HCT116 (cell line): ENCODE data around the gene MIER2. TPM values are rescaled to one million over a fixed set of nuclear protein-coding genes. Genes with fewer than 3 reads are reported as not detected.

Experiments
- ATAC-seq: fragments of 200-7000 bp; cut with Tn5 transposase; 2 replicates; pipeline ENCODE4 v1.9.1; 2020; ENCODE audit warnings: mild to moderate bottlenecking, moderate library complexity
- BruUV-seq: library from RNA; stranded (reverse); fragments of 400-500 nt; replicated peaks from 2 replicates; lab custom pipeline; 2021; lab: Mats Ljungman, UMichigan
- CTCF ChIA-PET: fragments of 300-600 bp; sonication (Branson Sonifier 250); formaldehyde crosslinking; loops from one replicate; lab custom pipeline; 2021; ENCODE audit warnings: antibody characterized with exemption; lab: Charles Lee
- POLR2A ChIA-PET: fragments of 300-600, 350-600 bp; sonication (Branson Sonifier 250); formaldehyde crosslinking; loops from one replicate; lab custom pipeline; 2021; ENCODE audit warnings: antibody characterized with exemption; lab: Charles Lee
- RAD21 ChIA-PET, 2 experiments: fragments of 300-600 bp; sonication (Branson Sonifier 250); formaldehyde crosslinking; loops; one replicate each; lab custom pipeline; 2023; ENCODE audit warnings: low total read pairs in 2 of 2; ENCODE audit not compliant: uncharacterized antibody in 2 of 2, unreplicated experiment in 2 of 2, low non-redundant PET in 1 of 2; lab: Charles Lee
- DNase-seq: peaks from one replicate; pipeline ENCODE4 v3.0.0-alpha.2; 2010; ENCODE audit warnings: low read depth, low spot score
- H2AFZ ChIP-seq: fragments of 200-600 bp; shearing (Covaris generic), sonication (generic); 2 replicates; pipeline ENCODE4 v1.6.1; 2017; ENCODE audit warnings: low read depth, mixed run types, mixed read lengths, antibody characterized with exemption, low read length; ENCODE audit not compliant: poor library complexity, severe bottlenecking
- H3K27ac ChIP-seq: 2 replicates; pipeline ENCODE4 v1.5.1; 2012; ENCODE audit warnings: low read depth, low read length
- H3K27me3 ChIP-seq: fragments of 200-600 bp; sonication (generic); 2 replicates; pipeline ENCODE4 v1.6.1; 2016; ENCODE audit warnings: mixed run types, low read length, mixed read lengths; ENCODE audit not compliant: insufficient read depth
- H3K36me3 ChIP-seq, 2 experiments: fragments of 200-500 bp in 1 of 2; fragments of 200-600 bp in 1 of 2; sonication (Bioruptor generic) in 1 of 2; sonication (generic) in 1 of 2; 2 replicates each; pipeline versions ENCODE4 v1.5.1 to v1.6.1; 2014 to 2016; ENCODE audit warnings: low read length in 2 of 2, inconsistent platforms in 1 of 2, mixed read lengths in 1 of 2, mixed run types in 1 of 2; ENCODE audit not compliant: insufficient read depth in 2 of 2, control insufficient read depth in 1 of 2
- H3K4me1 ChIP-seq, 2 experiments: fragments of 200-600 bp in 1 of 2; sonication (generic) in 1 of 2; 2 replicates each; pipeline versions ENCODE4 v1.5.1 to v1.6.1; 2012 to 2017; ENCODE audit warnings: low read length in 2 of 2, inconsistent platforms in 1 of 2, mild to moderate bottlenecking in 1 of 2, mixed read lengths in 1 of 2, mixed run types in 1 of 2, moderate library complexity in 1 of 2; ENCODE audit not compliant: insufficient read depth in 2 of 2, control insufficient read depth in 1 of 2
- H3K4me2 ChIP-seq: fragments of 200-600 bp; sonication (generic); 2 replicates; pipeline ENCODE4 v1.6.1; 2017; ENCODE audit warnings: mixed run types, low read length, mixed read lengths
- H3K4me3 ChIP-seq, 2 experiments: fragments of 200-600 bp in 1 of 2; sonication (generic) in 1 of 2; replicated peaks in 1 of 2; 2 replicates each; pipeline ENCODE4 v1.5.1; 2011 to 2016; ENCODE audit warnings: low read length in 2 of 2, control low read depth in 1 of 2, low read depth in 1 of 2, mild to moderate bottlenecking in 1 of 2, mixed read lengths in 1 of 2, mixed run types in 1 of 2
- H3K79me2 ChIP-seq: fragments of 200-600 bp; sonication (generic); 2 replicates; pipeline ENCODE4 v1.6.1; 2017; ENCODE audit warnings: mild to moderate bottlenecking, mixed run types, low read length, moderate library complexity, mixed read lengths; ENCODE audit not compliant: insufficient read depth
- H3K9ac ChIP-seq: fragments of 200-600 bp; sonication (generic); 2 replicates; pipeline ENCODE4 v1.6.1; 2016; ENCODE audit warnings: low read length, mixed read lengths
- H3K9me2 ChIP-seq: fragments of 200-600 bp; sonication (generic), shearing (Covaris generic); 2 replicates; pipeline ENCODE4 v1.6.1; 2017; ENCODE audit warnings: mixed run types, mild to moderate bottlenecking, moderate library complexity; ENCODE audit not compliant: insufficient read depth
- H3K9me3 ChIP-seq, 2 experiments: fragments of 200-500 bp in 1 of 2; fragments of 200-600 bp in 1 of 2; sonication (Bioruptor generic) in 1 of 2; sonication (generic) in 1 of 2; 2 replicates each; pipeline ENCODE4 v1.6.1; 2014 to 2017; ENCODE audit warnings: low read length in 2 of 2, mixed read lengths in 2 of 2, inconsistent platforms in 1 of 2, low read depth in 1 of 2, mild to moderate bottlenecking in 1 of 2, mixed run types in 1 of 2, moderate library complexity in 1 of 2; ENCODE audit not compliant: control insufficient read depth in 1 of 2, insufficient read depth in 1 of 2
- H4K20me1 ChIP-seq: fragments of 200-600 bp; sonication (generic), shearing (Covaris generic); 2 replicates; pipeline ENCODE4 v1.6.1; 2017; ENCODE audit warnings: mixed run types, mild to moderate bottlenecking, moderate library complexity; ENCODE audit not compliant: insufficient read depth
- ATF3 ChIP-seq: IDR thresholded peaks from 2 replicates; pipeline ENCODE4 v1.6.1; 2012
- CBX3 ChIP-seq: IDR thresholded peaks from 2 replicates; pipeline ENCODE4 v1.6.1; 2012; ENCODE audit warnings: low read depth
- CEBPB ChIP-seq: IDR thresholded peaks from 2 replicates; pipeline ENCODE4 v1.6.1; 2012; ENCODE audit warnings: low read depth
- EGR1 ChIP-seq: IDR thresholded peaks from 2 replicates; pipeline ENCODE4 v1.6.1; 2012; ENCODE audit warnings: low read depth
- EZH2 ChIP-seq: fragments of 200-600 bp; sonication (generic); IDR thresholded peaks from 2 replicates; pipeline ENCODE4 v1.6.1; 2017; ENCODE audit warnings: antibody characterized with exemption, mixed run types
- FOSL1 ChIP-seq: IDR thresholded peaks from 2 replicates; pipeline ENCODE4 v1.6.1; 2012; ENCODE audit warnings: low read depth
- RAD21 ChIP-seq: IDR thresholded peaks from 2 replicates; pipeline ENCODE4 v1.6.1; 2012; ENCODE audit warnings: low read depth, mild to moderate bottlenecking
- REST ChIP-seq: IDR thresholded peaks from 2 replicates; pipeline ENCODE4 v1.6.1; 2012; ENCODE audit warnings: low read depth
- SIN3A ChIP-seq: IDR thresholded peaks from 2 replicates; pipeline ENCODE4 v1.6.1; 2012; ENCODE audit warnings: low read depth
- SRF ChIP-seq: IDR thresholded peaks from 2 replicates; pipeline ENCODE4 v1.6.1; 2012; ENCODE audit warnings: low read depth
- ZBTB33 ChIP-seq: IDR thresholded peaks from 2 replicates; pipeline ENCODE4 v1.6.1; 2011; ENCODE audit warnings: mild to moderate bottlenecking, low read length, moderate library complexity; ENCODE audit not compliant: insufficient replicate concordance; ENCODE audit errors: extremely low read depth
- ZFX ChIP-seq: fragments of 450-650 bp; IDR thresholded peaks from 2 replicates; pipeline ENCODE4 v1.6.1; 2017
- ZNF274 ChIP-seq: fragments of 200-500 bp; sonication (Bioruptor generic); IDR thresholded peaks from 2 replicates; pipeline ENCODE4 v1.6.1; 2014; ENCODE audit warnings: mild to moderate bottlenecking, low read depth, low read length, inconsistent platforms
- intact Hi-C: fragments of 100-400 bp; cut with micrococcal nuclease; formaldehyde crosslinking; loops from 2 replicates; pipeline ENCODE4 v1.10.0; 2022
- total RNA-seq: library from RNA; stranded (reverse); gene quantifications from one replicate; pipeline ENCODE4 v1.2.1, GENCODE V29; 2021; ENCODE audit not compliant: unreplicated experiment
- TF ChIP-seq, protein P1 (sequence below): IDR thresholded peaks from 2 replicates; pipeline ENCODE4 v1.6.1; 2012

Gene MIER2
- total RNA-seq, 1 experiment from 2014 or later, result 41.5 TPM

DNA sequence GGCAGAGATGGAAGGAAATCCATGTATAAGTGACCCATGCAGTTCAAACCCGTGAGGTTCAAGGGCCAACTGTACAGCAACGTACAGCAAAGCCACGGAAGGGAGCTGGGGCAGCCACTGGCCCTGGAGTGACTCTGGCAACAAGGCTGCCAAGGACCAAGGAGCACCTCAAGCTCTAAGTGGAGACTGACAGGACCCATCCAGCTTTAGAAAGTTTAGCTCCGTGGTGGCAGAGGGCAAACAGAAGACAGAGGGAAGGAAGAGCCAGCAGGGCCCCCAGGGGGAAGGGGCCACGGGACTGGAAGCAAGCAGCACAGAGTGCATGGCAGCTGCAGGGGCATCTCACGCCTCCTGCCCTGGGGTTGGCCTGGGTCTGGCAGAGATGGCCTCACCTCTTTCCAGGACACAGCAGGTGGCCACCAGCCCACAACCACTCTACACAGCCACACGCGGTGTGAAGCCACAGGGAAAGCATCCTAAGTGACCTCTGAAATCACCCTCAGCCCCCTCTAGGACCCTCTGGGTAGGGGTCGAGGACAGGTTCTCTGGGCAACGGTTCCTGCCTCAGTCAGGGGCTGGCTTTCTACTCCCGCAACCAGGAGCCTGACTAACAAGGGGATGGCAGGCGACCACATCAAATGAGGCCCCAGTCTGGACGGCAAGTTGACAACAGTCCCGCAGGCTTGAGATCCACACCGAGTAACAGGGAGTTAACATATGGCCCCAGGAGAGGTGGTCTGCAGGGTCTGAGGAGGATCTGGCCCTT, 3.8 kb downstream of the MIER2 start:
- Histone ChIP-seq H3K9me3 (peaks cover 0 to 3% of the 10 kb centered on the region in 2 experiments; a peak in 1 of 4 replicates), H3K4me1 (peaks cover 17 to 26% of the 10 kb centered on the region in 2 experiments), H3K4me3 (no peak overlapping the region), H4K20me1 (no peaks in the 10 kb centered on the region), H3K9me2 (no peaks in the 10 kb centered on the region), H3K27me3 (no peaks in the 10 kb centered on the region), H3K9ac (no peak overlapping the region), H3K36me3 (peaks cover 0 to 16% of the 10 kb centered on the region in 2 experiments; a peak in 1 of 4 replicates), H2AFZ (no peak overlapping the region), H3K27ac (no peak overlapping the region), H3K4me2 (no peak overlapping the region), H3K79me2 (peaks cover 80% of the 10 kb centered on the region)
- no peak for DNase-seq
- no peak for ATAC-seq
- intact Hi-C loops, result no loop called here
- BruUV-seq, result no TSS peak
- ChIA-PET RAD21 (no interaction called here), POLR2A (no interaction called here)
- TF ChIP-seq EZH2 (no peak), SRF (no peak), ATF3 (no peak)
- TF ChIP-seq, protein P1, sequence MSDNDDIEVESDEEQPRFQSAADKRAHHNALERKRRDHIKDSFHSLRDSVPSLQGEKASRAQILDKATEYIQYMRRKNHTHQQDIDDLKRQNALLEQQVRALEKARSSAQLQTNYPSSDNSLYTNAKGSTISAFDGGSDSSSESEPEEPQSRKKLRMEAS, result no peak
- TF ChIP-seq, all 23 proteins: peak for 0
- CTCF ChIA-PET, result no interaction called here

DNA sequence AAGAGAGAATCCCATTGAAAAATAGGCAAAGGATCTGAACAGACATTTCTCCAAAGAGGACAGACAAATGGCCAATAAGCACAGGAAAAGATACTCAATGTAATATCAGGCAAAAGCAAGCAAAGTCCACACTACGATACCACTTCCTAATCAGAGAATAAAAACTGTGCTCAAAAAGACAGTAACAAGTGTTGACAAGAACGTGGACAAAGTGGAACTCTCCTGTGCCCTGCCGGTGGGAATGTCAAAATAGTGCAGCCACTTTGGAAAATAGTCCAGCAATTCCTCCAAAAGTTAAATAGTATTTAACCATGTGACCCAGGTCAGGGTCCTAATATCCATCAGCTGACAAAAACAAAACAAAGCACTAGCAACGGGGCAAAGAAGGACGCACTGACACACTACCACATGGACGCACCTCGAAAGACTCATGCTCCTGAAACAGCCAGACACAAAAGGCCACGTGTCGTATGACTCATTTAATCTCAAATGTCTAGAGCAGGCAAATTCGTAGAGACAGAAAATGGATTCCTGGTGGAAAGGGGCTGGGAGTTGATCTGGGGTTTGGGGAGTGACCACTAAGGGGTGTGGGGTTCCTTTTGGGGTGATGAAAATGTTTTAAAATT, 5.2 kb downstream of the MIER2 start:
- Histone ChIP-seq H3K27ac (no peak overlapping the region), H3K9me2 (no peaks in the 10 kb centered on the region), H3K79me2 (peaks cover 95% of the 10 kb centered on the region), H3K9me3 (peaks cover 0 to 3% of the 10 kb centered on the region in 2 experiments; a peak in 1 of 4 replicates), H3K4me1 (peaks cover 14 to 19% of the 10 kb centered on the region in 2 experiments), H2AFZ (no peak overlapping the region), H3K36me3 (peaks cover 4 to 20% of the 10 kb centered on the region in 2 experiments; a peak in 2 of 4 replicates), H3K27me3 (no peaks in the 10 kb centered on the region), H4K20me1 (no peaks in the 10 kb centered on the region), H3K4me3 (no peak overlapping the region), H3K9ac (no peak overlapping the region), H3K4me2 (no peak overlapping the region)
- ATAC-seq (no peak), DNase-seq (no peak)
- no TSS peak for BruUV-seq
- intact Hi-C loops, result no loop called here
- ChIA-PET RAD21 (no interaction called here), POLR2A (no interaction called here), CTCF (no interaction called here)
- TF ChIP-seq REST (no peak), SIN3A (no peak), ZFX (no peak), FOSL1 (no peak), ZBTB33 (no peak), EGR1 (no peak), RAD21 (no peak), ZNF274 (no peak), CBX3 (no peak), CEBPB (no peak), EZH2 (no peak)
